ENCODE measurements around the gene DGKA.

The DGKA gene

DNA sequence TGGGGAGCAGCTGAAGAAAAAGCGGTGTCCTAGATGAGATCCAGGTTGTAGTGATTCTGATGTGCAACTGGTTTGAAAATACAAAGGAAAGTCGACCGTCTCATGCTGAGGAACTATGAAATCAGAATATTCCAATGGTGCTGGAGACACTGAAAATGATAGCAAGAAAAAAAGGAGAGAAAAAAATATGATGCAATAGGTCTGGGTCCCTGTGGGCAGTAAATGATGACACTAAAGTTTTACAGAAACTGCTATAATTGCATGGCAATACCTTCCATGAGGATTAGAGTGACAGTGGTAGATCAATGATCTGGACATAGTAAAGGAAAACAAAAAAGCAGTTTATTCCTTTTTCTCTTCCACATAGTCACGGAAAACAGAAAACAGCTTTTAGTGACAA lies 5.6 kb upstream of the DGKA start:
- no peak for TF ChIP-seq SPI1 (IDR thresholded peaks at IDR 0.05; ENCODE audit: borderline replicate concordance, low read depth)
- TF ChIP-seq POLR2AphosphoS5 (IDR thresholded peaks at IDR 0.05; ENCODE audit: low read depth), result no peak
- TF ChIP-seq, protein P1, sequence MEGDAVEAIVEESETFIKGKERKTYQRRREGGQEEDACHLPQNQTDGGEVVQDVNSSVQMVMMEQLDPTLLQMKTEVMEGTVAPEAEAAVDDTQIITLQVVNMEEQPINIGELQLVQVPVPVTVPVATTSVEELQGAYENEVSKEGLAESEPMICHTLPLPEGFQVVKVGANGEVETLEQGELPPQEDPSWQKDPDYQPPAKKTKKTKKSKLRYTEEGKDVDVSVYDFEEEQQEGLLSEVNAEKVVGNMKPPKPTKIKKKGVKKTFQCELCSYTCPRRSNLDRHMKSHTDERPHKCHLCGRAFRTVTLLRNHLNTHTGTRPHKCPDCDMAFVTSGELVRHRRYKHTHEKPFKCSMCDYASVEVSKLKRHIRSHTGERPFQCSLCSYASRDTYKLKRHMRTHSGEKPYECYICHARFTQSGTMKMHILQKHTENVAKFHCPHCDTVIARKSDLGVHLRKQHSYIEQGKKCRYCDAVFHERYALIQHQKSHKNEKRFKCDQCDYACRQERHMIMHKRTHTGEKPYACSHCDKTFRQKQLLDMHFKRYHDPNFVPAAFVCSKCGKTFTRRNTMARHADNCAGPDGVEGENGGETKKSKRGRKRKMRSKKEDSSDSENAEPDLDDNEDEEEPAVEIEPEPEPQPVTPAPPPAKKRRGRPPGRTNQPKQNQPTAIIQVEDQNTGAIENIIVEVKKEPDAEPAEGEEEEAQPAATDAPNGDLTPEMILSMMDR (IDR thresholded peaks at IDR 0.05; ENCODE audit: insufficient read depth, low read length), result no peak
- TF ChIP-seq GABPA (IDR thresholded peaks at IDR 0.05; ENCODE audit: low read depth), result no peak
- TF ChIP-seq, protein P2, sequence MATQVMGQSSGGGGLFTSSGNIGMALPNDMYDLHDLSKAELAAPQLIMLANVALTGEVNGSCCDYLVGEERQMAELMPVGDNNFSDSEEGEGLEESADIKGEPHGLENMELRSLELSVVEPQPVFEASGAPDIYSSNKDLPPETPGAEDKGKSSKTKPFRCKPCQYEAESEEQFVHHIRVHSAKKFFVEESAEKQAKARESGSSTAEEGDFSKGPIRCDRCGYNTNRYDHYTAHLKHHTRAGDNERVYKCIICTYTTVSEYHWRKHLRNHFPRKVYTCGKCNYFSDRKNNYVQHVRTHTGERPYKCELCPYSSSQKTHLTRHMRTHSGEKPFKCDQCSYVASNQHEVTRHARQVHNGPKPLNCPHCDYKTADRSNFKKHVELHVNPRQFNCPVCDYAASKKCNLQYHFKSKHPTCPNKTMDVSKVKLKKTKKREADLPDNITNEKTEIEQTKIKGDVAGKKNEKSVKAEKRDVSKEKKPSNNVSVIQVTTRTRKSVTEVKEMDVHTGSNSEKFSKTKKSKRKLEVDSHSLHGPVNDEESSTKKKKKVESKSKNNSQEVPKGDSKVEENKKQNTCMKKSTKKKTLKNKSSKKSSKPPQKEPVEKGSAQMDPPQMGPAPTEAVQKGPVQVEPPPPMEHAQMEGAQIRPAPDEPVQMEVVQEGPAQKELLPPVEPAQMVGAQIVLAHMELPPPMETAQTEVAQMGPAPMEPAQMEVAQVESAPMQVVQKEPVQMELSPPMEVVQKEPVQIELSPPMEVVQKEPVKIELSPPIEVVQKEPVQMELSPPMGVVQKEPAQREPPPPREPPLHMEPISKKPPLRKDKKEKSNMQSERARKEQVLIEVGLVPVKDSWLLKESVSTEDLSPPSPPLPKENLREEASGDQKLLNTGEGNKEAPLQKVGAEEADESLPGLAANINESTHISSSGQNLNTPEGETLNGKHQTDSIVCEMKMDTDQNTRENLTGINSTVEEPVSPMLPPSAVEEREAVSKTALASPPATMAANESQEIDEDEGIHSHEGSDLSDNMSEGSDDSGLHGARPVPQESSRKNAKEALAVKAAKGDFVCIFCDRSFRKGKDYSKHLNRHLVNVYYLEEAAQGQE (IDR thresholded peaks at IDR 0.05; ENCODE audit: insufficient replicate concordance, low read depth), result no peak
- Histone ChIP-seq H3K27me3 (ENCODE audit: insufficient read depth, poor library complexity, severe bottlenecking) (no peaks in the 10 kb centered on the region), H3K4me3 (replicated peaks; ENCODE audit: insufficient read depth, low read length) (no peak overlapping the region), H3K27ac (replicated peaks) (peak overlapping the region; percentile 93; the same call in 1 of the 2 replicates)
- DNase-seq (ENCODE audit: low read depth in 1 of 2, low spot score in 1 of 2), result no peak

DNA sequence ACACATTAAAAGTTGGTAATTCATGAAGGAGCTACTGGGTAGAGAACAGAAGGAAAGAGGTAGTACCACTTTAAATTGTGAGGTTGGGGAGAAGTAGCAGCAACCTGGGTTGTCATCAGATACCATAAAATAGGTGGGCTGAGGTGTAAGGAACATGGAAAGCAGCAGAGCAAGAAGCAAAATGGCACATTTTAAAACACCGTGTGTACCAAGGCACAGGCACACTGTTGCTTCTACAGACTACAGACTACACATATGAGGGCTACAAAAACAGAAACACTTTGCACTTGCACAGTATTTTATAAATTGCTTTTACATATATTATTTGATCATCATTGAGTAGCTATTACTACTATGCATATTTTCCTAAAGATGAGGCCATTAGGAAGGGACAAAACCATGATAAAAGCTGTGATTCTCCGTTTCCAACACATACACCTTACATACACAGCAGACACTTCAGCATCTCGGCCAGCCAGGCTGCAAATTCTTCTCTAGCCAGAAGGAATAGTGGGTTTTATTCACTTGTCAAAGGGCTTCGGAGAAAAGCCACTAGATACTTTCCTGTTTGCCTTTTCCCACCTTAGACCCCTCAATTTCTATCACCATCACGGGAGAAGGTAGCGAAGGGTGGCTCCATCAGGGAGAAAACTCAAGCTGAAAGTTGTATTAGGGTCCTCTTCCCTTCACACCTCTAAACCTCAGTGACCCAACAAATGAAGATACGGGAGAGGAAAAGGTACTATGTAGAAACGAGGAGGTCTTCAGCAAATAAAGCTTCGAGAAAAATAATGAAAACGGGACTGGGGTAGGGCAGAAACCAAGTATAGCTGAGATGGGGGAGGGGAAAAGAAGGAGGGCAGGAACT lies 4.9 kb upstream of the DGKA start:
- no peaks in the 10 kb centered on the region for H3K27me3 ChIP-seq (ENCODE audit: insufficient read depth, poor library complexity, severe bottlenecking)
- TF ChIP-seq, protein P1 (IDR thresholded peaks at IDR 0.05; ENCODE audit: insufficient read depth, low read length), result no peak
- no peak for TF ChIP-seq POLR2AphosphoS5 (IDR thresholded peaks at IDR 0.05; ENCODE audit: low read depth)
- no peak for TF ChIP-seq GABPA (IDR thresholded peaks at IDR 0.05; ENCODE audit: low read depth)
- TF ChIP-seq, protein P2 (IDR thresholded peaks at IDR 0.05; ENCODE audit: insufficient replicate concordance, low read depth), result no peak
- no peak for TF ChIP-seq SPI1 (IDR thresholded peaks at IDR 0.05; ENCODE audit: borderline replicate concordance, low read depth)
- H3K27ac ChIP-seq (replicated peaks), result peak overlapping the region; percentile 93
- H3K4me3 ChIP-seq (replicated peaks; ENCODE audit: insufficient read depth, low read length), result peak overlapping the region; percentile 77
- DNase-seq (ENCODE audit: low read depth in 1 of 2, low spot score in 1 of 2), result no peak

DNA sequence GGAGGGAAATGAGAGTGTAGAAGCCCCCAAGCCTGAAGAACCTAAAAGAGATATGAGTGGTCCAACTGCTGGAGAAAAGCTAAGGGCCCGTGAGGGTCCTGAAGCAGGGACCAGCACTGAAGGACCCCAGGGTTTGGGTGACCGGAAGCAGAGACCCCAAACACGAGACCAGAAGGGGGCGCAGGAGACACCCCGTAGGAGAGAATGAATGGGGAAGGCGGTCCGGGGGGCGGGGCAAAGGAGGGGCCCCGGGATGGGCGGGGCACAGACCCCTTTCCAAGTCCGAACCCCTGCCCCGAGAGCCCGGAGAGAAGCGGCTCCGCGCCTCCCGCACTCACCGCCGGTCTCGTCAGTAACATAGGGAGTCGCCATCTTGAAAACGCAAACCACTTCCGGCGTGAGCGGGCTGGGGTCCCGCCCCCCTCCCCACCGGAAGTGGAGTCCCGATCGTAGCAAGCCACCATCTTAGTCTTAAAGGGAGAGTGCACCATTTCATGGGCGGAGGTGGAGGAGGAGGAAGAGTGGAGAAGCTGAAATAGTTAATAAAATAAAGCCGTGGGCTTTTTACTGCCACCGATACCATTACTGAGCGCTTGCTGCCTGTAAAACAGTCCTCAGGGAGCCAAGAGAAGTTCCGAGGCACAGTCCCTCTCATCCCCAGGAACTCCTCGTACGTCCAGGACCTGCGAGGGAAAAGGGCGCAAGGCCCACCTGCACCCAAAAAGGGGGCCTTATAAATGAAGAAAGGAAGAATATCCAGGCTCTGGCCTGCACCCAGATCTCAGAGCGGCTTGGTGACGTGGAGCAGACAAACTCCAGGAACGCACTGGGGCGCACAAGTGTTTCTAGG lies 4.0 kb upstream of the DGKA start:
- H3K27me3 ChIP-seq (ENCODE audit: insufficient read depth, poor library complexity, severe bottlenecking), result no peaks in the 10 kb centered on the region
- H3K27ac ChIP-seq (replicated peaks), result peak overlapping the region; percentile 93
- peak; percentile 88 to 91 for DNase-seq (ENCODE audit: low read depth in 1 of 2, low spot score in 1 of 2)
- TF ChIP-seq, protein P2 (IDR thresholded peaks at IDR 0.05; ENCODE audit: insufficient replicate concordance, low read depth), result peak; percentile 19
- TF ChIP-seq, protein P1 (IDR thresholded peaks at IDR 0.05; ENCODE audit: insufficient read depth, low read length), result peak; percentile 19
- TF ChIP-seq POLR2AphosphoS5 (IDR thresholded peaks at IDR 0.05; ENCODE audit: low read depth) (peak; percentile 49), SPI1 (IDR thresholded peaks at IDR 0.05; ENCODE audit: borderline replicate concordance, low read depth) (no peak), GABPA (IDR thresholded peaks at IDR 0.05; ENCODE audit: low read depth) (peak; percentile 82)
- H3K4me3 ChIP-seq (replicated peaks; ENCODE audit: insufficient read depth, low read length), result peak overlapping the region; percentile 77
